HAP-1 (cell line): ENCODE results near the gene NID1.
A peak's percentile ranks its signal among the peaks of the same experiment; 100 is the strongest.
"Not testable (repeated sequence)": the region's sequence is repeated elsewhere in the genome, so short reads cannot be mapped to it uniquely, and the experiment has no call there.

Source experiments
- DNase-seq, 2 experiments: peaks; one replicate each; pipeline ENCODE4 v3.0.0-alpha.2; 2016 to 2020; ENCODE audit warnings: low spot score in 2 of 2
- H3K27me3 ChIP-seq: fragments of 250-450 bp; sonication (Bioruptor Pico); 2 replicates; pipeline ENCODE4 v1.5.1; 2020; ENCODE audit warnings: low read depth, mild to moderate bottlenecking, moderate library complexity
- H3K36me3 ChIP-seq: fragments of 250-450 bp; sonication (Bioruptor Pico); replicated peaks from 2 replicates; pipeline ENCODE4 v1.5.1; 2020; ENCODE audit warnings: mild to moderate bottlenecking
- H3K4me1 ChIP-seq: fragments of 250-450 bp; sonication (Bioruptor Pico); 2 replicates; pipeline ENCODE4 v1.5.1; 2020; ENCODE audit warnings: mild to moderate bottlenecking
- H3K4me3 ChIP-seq: fragments of 250-450 bp; sonication (Bioruptor Pico); 2 replicates; pipeline ENCODE4 v1.5.1; 2020; ENCODE audit warnings: mild to moderate bottlenecking, moderate library complexity
- H3K9me3 ChIP-seq: fragments of 250-450 bp; sonication (Bioruptor Pico); 2 replicates; pipeline ENCODE4 v1.5.1; 2020; ENCODE audit warnings: mild to moderate bottlenecking, moderate library complexity
- in situ Hi-C: fragments of 300-500 bp; cut with MboI; formaldehyde crosslinking; loops from 3 replicates; pipeline ENCODE4 v1.14.3; 2020; ENCODE audit warnings: low sequenced_read_pairs, inconsistent platforms, mixed read lengths

NID1 gene

GRCh38 chr1:235980976-235981375 is 83.9 kb downstream of the NID1 start:
- Histone ChIP-seq H3K27me3 (no peaks in the 10 kb centered on the region), H3K9me3 (no peaks in the 10 kb centered on the region), H3K4me1 (no peaks in the 10 kb centered on the region), H3K4me3 (no peak overlapping the region), H3K36me3 (peaks cover 27% of the 10 kb centered on the region)
- in situ Hi-C loops, result no loop called here
- DNase-seq, result no peak

DNA sequence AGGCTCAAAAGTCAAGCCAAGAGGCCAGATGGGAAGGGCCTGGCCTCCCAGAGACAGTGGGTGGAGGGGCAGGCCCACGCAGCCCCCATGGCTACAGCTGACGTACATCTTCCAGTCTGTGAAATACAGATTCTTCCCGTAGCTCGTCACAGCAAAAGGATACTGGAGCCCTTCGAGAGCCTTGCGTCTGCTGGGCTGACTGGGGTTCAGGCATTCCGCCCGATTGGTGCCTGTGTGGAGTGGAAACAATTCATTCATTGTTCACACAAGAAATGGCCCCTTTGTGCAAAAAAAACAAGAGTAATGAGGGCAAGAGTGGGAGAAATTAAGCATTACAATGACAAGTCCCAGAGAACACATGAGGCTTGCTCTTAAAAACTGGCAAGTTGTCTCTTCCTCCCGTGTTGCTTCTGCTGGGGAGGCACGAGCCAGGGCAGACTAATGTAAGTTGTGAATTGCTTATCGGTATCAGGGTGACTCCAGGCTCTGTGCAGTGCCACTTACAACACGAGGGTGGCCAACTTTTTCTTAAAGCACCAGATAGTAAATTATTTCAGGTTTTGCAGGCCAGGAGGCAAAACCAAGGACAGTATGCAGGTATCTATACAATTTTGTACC is 85.1 kb downstream of the NID1 start:
- H3K4me1 ChIP-seq, result no peaks in the 10 kb centered on the region
- peaks cover 27% of the 10 kb centered on the region for H3K36me3 ChIP-seq
- H3K4me3 ChIP-seq, result no peak overlapping the region
- in situ Hi-C loops, result no loop called here
- DNase-seq, result no peak
- H3K27me3 ChIP-seq, result no peaks in the 10 kb centered on the region
- no peaks in the 10 kb centered on the region for H3K9me3 ChIP-seq

DNA sequence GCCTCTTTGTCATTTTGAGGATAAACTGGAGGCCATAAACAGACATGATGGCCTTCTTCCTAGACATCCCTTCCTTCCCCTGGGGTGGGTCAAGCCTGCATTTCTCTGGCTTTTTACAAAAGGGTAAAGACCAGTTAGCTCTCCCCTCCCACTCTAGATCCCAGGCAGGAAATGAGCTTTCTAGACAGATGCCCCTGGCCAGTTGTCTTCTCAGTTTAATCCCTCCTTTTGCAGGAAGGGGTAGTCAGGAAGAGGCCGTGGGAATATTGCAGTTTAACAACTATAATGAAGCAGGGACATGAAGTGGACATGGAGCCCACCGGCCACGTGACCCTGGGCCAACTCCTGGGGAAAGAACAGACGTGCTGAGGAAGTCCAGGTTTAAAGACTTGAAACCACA is 85.7 kb downstream of the NID1 start:
- DNase-seq, result no peak
- Histone ChIP-seq H3K36me3 (peaks cover 27% of the 10 kb centered on the region), H3K9me3 (no peaks in the 10 kb centered on the region), H3K4me1 (no peaks in the 10 kb centered on the region), H3K4me3 (no peak overlapping the region), H3K27me3 (no peaks in the 10 kb centered on the region)
- in situ Hi-C loops, result no loop called here

- Histone ChIP-seq H3K9me3 (no peaks in the 10 kb centered on the region), H3K4me3 (no peak overlapping the region), H3K27me3 (no peaks in the 10 kb centered on the region), H3K36me3 (peaks cover 16% of the 10 kb centered on the region), H3K4me1 (peaks cover 6% of the 10 kb centered on the region)
- in situ Hi-C loops, result no loop called here
- no peak for DNase-seq
These were observed 88.4 kb downstream of the NID1 start for GRCh38 chr1:235976490-235976889.

GRCh38 chr1:235974616-235975015 is 90.3 kb downstream of the NID1 start:
- Histone ChIP-seq H3K9me3 (no peaks in the 10 kb centered on the region), H3K4me3 (no peak overlapping the region), H3K27me3 (no peaks in the 10 kb centered on the region), H3K36me3 (peaks cover 12% of the 10 kb centered on the region), H3K4me1 (peaks cover 9% of the 10 kb centered on the region)
- DNase-seq, result no peak
- in situ Hi-C loops, result no loop called here

GRCh38 chr1:235972691-235973090 is 92.2 kb downstream of the NID1 start:
- H3K4me3 ChIP-seq, H3K4me1 ChIP-seq, H3K36me3 ChIP-seq, H3K27me3 ChIP-seq, in situ Hi-C loops, DNase-seq, H3K9me3 ChIP-seq: not testable (repeated sequence)

GRCh38 chr1:235972311-235972689 is 92.6 kb downstream of the NID1 start:
- Histone ChIP-seq H3K36me3 (no peaks in the 10 kb centered on the region; the same call in 1 of the 2 replicates), H3K4me1 (peaks cover 9% of the 10 kb centered on the region), H3K9me3 (no peaks in the 10 kb centered on the region), H3K27me3 (no peaks in the 10 kb centered on the region), H3K4me3 (no peak overlapping the region)
- in situ Hi-C loops, result no loop called here
- no peak for DNase-seq

DNA sequence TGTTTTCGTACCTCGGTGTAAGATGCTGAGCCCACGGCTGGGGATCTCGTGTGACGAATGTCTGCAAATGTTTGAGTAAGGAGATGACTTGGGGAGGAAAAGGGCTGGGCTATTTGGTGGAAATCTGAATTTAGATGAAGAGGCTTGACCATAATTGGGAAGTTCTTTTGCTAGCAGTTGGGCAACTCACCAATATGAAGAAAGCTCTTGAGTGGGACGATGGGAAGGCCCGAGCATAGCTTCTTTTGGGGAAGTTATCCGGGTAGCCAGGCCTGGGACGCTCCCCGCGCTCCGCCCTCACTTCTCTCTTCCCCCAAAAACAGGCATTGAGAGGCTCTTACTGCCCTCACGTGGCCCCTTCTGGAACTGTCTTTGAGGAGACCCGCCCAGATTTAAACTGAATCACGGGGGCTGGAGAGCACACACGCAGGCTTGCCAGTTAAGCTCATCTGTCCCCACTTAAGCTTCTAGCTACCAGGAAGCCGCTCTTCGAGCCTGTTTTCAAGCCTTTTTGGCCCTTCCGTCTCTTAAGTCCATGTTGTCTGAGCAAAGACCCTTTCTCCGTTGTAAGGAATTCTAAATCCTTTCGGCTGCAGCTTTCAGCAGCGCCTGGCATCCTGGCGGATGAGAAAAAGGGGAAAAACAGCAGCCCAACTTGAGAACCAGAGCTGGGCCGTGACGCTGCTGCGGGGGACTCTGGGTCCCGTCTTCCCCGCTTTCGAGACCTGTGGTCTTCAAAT is 93.1 kb downstream of the NID1 start:
- H3K9me3 ChIP-seq, result no peaks in the 10 kb centered on the region
- no peaks in the 10 kb centered on the region for H3K27me3 ChIP-seq
- DNase-seq, result peak; percentile 89 to 94
- H3K36me3 ChIP-seq, result no peaks in the 10 kb centered on the region; the same call in 1 of the 2 replicates
- peaks cover 9% of the 10 kb centered on the region for H3K4me1 ChIP-seq
- no peak overlapping the region for H3K4me3 ChIP-seq
- in situ Hi-C loops, result no loop called here

- H3K27me3 ChIP-seq, result no peaks in the 10 kb centered on the region
- DNase-seq, result no peak
- peaks cover 9% of the 10 kb centered on the region for H3K4me1 ChIP-seq
- in situ Hi-C loops, result no loop called here
- H3K36me3 ChIP-seq, result no peaks in the 10 kb centered on the region
- H3K9me3 ChIP-seq, result no peaks in the 10 kb centered on the region
- H3K4me3 ChIP-seq, result no peak overlapping the region
These were observed 93.9 kb downstream of the NID1 start for GRCh38 chr1:235971020-235971419.

DNA sequence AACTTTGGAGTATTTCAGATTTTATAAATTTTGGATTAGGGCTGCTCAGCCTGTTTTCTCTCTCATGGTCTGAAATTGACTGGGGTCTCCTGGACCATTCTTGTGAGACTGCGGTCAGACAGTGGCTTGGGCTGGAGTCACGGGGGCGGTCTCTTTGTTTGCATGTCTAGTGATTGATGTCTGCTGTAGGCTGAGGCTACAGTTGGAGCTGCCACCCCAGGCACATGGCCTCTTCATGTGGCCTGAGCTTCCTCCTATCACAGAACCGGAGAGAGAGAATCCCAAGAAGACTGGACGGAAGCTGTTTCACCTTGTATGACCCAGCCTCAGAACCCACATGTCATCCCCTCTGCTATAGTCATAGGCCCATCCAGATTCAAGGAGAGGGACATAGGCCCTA is 96.1 kb downstream of the NID1 start:
- H3K27me3 ChIP-seq, result no peaks in the 10 kb centered on the region
- H3K36me3 ChIP-seq, result no peaks in the 10 kb centered on the region
- no peaks in the 10 kb centered on the region for H3K9me3 ChIP-seq
- no peak overlapping the region for H3K4me3 ChIP-seq
- no peak for DNase-seq
- H3K4me1 ChIP-seq, result peaks cover 9% of the 10 kb centered on the region
- in situ Hi-C loops, result no loop called here

DNA sequence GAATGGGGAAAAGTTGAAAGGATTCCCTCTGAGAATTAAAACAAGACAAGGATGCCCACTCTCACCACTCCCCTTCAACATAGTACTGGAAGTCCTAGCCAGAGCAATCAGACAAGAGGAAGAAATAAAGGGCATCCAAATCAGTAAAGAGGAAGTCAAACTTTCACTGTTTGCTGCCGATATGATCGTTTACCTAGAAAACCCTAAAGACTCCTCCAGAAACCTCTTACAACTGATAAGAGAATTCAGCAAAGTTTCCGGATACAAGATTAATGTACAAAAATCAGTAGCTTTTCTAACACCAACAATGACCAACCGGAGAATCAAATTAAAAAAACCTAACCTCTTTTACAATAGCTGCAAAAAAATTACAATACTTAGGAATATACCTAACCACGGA is 98.8 kb downstream of the NID1 start:
- H3K36me3 ChIP-seq, H3K4me3 ChIP-seq, H3K4me1 ChIP-seq, H3K27me3 ChIP-seq, DNase-seq, in situ Hi-C loops, H3K9me3 ChIP-seq: not testable (repeated sequence)

DNA sequence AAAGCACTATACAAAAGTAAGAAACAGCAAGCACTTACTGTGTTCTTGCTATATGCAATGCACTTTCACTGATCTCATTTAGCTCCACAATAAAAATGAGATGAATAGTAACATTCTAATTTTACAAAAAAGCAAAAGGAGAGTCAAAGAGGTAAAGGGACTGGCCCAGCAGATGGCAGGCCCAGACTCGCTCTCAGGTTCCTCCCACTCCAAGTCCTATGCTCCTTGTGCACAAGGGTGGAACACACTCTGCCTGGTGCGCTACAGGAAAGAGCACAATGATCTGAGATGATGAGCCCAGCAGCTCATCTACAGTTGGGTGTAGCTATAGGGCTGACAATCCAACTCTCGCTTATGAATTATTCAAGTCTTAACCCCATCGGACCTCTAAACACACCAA is 104.1 kb downstream of the NID1 start:
- Histone ChIP-seq H3K36me3 (no peaks in the 10 kb centered on the region), H3K4me1 (no peaks in the 10 kb centered on the region), H3K9me3 (no peaks in the 10 kb centered on the region), H3K27me3 (no peaks in the 10 kb centered on the region), H3K4me3 (no peak overlapping the region)
- DNase-seq, result no peak
- in situ Hi-C loops, result no loop called here

DNA sequence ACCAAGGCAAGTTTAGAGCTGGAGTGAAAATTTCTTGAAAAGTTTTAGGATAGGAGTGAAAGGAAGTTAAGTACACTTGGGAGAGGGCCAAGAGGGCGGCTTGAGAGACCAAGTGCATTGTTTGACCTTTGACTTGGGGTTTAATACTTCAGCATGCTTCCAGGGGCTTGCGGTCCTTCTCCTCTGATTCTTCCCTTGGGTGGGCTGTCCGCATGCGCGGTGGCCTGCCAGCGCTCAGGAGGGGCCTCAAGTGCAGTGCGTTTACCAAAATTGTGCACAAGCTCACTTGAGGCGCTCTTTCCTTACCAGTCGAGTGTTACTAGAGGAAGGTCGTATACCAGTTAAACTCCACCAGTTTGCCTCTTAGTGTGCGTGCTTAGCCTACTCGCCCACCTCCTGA is 106.9 kb downstream of the NID1 start:
- no peaks in the 10 kb centered on the region for H3K36me3 ChIP-seq
- H3K4me1 ChIP-seq, result no peaks in the 10 kb centered on the region
- no peaks in the 10 kb centered on the region for H3K9me3 ChIP-seq
- H3K4me3 ChIP-seq, result no peak overlapping the region
- no peak for DNase-seq
- H3K27me3 ChIP-seq, result no peaks in the 10 kb centered on the region
- in situ Hi-C loops, result no loop called here

DNA sequence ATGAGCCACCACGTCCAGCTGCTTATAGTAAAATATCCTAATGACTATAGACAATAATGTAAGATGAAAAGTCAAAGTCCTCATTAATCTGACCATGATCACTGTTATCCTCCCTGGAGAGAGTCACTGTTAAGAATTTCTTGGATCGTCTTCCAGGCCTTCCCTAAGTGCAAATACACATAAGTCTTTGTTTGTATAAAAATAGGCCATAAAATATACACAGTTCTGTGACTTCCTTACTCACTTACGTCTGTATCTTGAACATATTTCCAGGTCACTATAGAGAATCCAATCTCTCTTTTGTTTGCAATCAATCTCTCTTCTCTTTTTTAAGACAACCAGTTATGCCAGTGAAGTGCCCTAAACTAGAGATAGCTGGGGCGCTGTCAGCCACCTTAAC is 109.1 kb downstream of the NID1 start:
- no peak overlapping the region for H3K4me3 ChIP-seq
- H3K27me3 ChIP-seq, result no peaks in the 10 kb centered on the region
- no peak for DNase-seq
- H3K36me3 ChIP-seq, result no peaks in the 10 kb centered on the region
- no peaks in the 10 kb centered on the region for H3K9me3 ChIP-seq
- in situ Hi-C loops, result no loop called here
- H3K4me1 ChIP-seq, result no peaks in the 10 kb centered on the region
